Melanocyte of skin (primary cell): ENCODE measurements around the gene EML5. TPM values are rescaled to one million over a fixed set of nuclear protein-coding genes. Genes with fewer than 3 reads are reported as not detected.

Source experiments
- small RNA-seq, 2 donors: library from RNA; depleted of rRNA; stranded (forward); fragments of <200 nt; gene quantifications; one replicate each; pipeline ENCODE3, GENCODE V24; 2012
- total RNA-seq, 2 donors: library from RNA; depleted of rRNA; stranded (reverse); fragments of >200 nt; gene quantifications; 2 replicates each; pipeline ENCODE4 v1.2.3, GENCODE V29; 2012

Gene EML5
- total RNA-seq: under 1 TPM; under 0.01 to 0.69 TPM

DNA sequence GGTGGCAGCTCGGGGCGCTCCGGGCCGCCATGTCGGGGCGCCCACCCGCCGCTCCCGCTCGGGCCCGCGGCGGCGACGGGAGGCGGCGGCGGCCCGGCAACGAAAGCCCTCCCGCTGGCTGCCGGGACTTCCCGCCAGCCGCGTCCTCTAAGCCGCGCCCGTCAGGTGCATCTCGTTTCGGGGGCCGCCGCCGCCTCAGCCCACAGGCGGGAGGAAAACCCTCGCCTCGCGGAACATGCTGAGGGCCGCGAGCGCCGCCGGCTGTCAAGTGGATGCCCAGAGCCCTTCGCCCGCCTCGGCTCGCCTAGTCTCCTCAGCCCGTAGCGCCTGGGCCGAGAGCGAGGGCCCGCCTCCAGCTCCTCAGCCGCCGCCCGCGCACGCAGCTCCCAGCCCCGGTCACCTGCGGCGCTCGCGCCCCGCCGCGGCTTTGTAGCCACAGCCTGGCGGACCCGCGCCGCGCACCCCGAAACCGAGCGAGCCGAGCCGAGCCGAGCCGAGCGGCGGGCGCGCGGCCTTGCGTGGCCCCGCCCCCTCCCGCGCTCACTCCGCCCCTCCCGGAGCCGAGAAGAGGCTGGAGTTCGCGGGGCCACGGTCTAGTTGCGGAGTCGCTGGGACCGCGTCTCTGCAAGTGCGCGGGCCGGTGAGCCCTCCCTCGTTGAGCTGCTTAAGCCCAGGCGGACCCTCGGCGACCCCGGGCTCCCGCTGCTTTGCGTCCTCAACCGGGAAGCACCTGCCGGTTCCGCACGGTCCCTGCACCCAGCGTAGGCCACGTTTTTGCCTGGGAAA lies at the start of gene EML5:
Gene EML5, minus strand, starts transcription at position 481 of the 786 bp plus-strand sequence. Its CDS starts 450 bp downstream, at position 31.

DNA sequence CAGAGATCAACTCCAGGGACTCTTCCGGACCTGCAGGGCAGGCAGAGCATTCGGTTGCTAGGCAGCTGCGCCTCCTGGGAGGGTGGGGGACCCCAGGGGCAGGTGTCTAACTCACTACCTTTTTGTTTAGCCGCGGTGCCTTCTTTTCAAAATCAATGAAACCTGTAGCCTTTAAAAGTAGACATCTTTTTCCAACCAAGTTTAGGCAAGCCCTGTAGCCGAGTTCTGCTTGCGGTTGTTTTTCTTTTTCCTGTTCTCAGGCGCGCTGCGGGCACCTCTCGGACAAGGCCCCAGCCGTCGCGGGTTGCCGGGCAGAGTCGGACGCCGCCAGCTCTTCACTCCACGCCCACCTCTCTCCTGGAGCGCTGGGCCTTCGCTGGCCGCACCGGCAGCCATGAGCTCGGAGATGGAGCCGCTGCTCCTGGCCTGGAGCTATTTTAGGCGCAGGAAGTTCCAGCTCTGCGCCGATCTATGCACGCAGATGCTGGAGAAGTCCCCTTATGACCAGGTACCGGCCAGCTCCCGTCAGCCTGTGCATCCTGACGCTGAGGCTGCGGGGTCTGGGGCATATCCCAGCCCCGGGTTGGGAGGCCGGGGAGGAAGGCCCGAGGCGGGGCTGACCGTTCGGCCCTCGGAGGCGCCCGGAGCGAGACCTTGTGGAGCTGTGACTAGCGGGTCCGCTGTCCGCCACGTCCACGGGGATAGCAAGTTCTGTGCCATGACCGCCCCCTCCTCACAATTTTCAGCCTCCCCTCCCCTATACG lies 31.7 kb upstream of the EML5 start, which contains the start of gene TTC8:
Gene TTC8, plus strand, starts transcription at position 338 of the 764 bp plus-strand sequence. Its CDS starts 57 bp downstream, at position 395.

DNA sequence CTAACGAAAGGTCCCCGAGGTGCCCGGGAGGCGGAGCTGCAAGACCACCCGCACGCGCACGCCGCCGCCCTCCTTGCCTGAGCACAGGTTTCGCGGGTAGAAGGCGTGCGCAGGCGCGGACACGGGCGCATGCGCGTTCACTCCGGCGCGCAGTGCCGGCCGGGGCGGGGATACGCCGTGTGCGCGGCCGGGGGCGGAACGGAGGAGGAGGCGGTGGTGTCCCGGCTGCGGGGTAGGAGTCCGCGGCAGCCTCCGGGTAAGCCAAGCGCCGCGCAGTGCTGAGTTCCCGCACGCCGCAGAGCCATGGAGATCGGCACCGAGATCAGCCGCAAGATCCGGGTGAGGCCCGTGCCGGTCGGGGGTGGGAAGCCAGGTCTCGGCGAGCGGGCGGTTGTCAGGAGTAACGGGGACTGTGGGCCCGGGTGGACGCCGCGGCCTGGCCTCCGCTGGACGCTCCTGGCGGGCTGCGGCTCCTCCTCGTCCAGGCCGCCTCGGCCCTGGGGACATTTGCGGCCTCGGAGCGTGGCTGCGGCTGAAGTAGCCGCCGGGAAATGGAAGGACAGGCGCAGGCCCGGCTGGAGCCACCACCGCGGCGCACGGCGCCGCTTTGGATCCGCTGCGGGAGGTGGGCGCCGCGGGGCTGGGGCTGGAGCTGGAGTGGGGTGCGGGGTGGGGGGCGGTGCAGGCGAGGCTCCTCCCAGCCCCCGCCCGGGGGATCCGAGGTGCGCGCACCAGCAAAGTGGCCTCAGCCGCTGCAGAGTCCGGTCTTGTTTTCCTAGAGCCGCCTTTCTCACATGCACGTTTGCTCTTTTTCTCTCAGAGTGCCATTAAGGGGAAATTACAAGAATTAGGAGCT lies 229.7 kb downstream of the EML5 start, which contains the start of gene ZC3H14:
Gene ZC3H14, plus strand, starts transcription at position 207 of the 856 bp plus-strand sequence. Its CDS starts 97 bp downstream, at position 304.

Small RNAs within 50 kb of the gene (small RNA-seq; reads per million reads assigned to genes)
- gene RF00019: 0 reads per million in 2 donors
- gene RNU4-92P: 0 reads per million in 2 donors

Other genes with a start within 250 kb of the EML5 start
- 1 to 10 TPM; 4.3 to 6.5 TPM for gene PTPN21, start 237.9 kb downstream of the EML5 start, total RNA-seq
- gene ZC3H14, start 229.9 kb downstream of the EML5 start, total RNA-seq: 10 to 100 TPM; 53.7 to 67.9 TPM
- gene TTC8, start 31.7 kb upstream of the EML5 start, total RNA-seq: 10 to 100 TPM; 26.6 to 29.6 TPM